Sigmoid colon (tissue), 4 donors: ENCODE measurements around the gene IL17RD.

ENCODE experiments used
- CTCF ChIP-seq, 4 experiments: fragments of 450-650 bp in 3 of 4; fragments of 200-600 bp in 1 of 4; IDR thresholded peaks; one replicate each; pipeline ENCODE4 v1.5.1; 2016 to 2019; ENCODE audit warnings: antibody characterized with exemption in 4 of 4, mild to moderate bottlenecking in 3 of 4, moderate library complexity in 2 of 4
- EP300 ChIP-seq, 4 donors: sonication (generic); formaldehyde crosslinking; IDR thresholded peaks; one replicate each; pipeline ENCODE4 v1.6.1; 2017; ENCODE audit warnings: antibody characterized with exemption in 4 of 4
- POLR2A ChIP-seq, 2 donors: fragments of 450-650 bp; IDR thresholded peaks; one replicate each; pipeline ENCODE4 v1.6.1; 2016; ENCODE audit warnings: antibody characterized with exemption in 2 of 2, mild to moderate bottlenecking in 2 of 2, moderate library complexity in 2 of 2
- POLR2AphosphoS5 ChIP-seq, 4 donors: sonication (generic); formaldehyde crosslinking; IDR thresholded peaks; one replicate each; pipeline ENCODE4 v1.6.1; 2017; ENCODE audit warnings: antibody characterized with exemption in 4 of 4

GRCh38 chr3:57089043-57089442 lies 76.1 kb downstream of the IL17RD start:
- TF ChIP-seq CTCF (IDR thresholded peaks at IDR 0.05) = no peak
- no peak for TF ChIP-seq POLR2AphosphoS5 (IDR thresholded peaks at IDR 0.05)
- TF ChIP-seq EP300 (IDR thresholded peaks at IDR 0.05) = no peak
- no peak for TF ChIP-seq POLR2A (IDR thresholded peaks at IDR 0.05)
